ENCODE results near the gene EGR2. TPM values are rescaled to one million over a fixed set of nuclear protein-coding genes. Genes with fewer than 3 reads are reported as not detected.

EGR2 gene
- total RNA-seq = 16.9 to 21.9 TPM (median 20.0 TPM) in 3 replicates

DNA sequence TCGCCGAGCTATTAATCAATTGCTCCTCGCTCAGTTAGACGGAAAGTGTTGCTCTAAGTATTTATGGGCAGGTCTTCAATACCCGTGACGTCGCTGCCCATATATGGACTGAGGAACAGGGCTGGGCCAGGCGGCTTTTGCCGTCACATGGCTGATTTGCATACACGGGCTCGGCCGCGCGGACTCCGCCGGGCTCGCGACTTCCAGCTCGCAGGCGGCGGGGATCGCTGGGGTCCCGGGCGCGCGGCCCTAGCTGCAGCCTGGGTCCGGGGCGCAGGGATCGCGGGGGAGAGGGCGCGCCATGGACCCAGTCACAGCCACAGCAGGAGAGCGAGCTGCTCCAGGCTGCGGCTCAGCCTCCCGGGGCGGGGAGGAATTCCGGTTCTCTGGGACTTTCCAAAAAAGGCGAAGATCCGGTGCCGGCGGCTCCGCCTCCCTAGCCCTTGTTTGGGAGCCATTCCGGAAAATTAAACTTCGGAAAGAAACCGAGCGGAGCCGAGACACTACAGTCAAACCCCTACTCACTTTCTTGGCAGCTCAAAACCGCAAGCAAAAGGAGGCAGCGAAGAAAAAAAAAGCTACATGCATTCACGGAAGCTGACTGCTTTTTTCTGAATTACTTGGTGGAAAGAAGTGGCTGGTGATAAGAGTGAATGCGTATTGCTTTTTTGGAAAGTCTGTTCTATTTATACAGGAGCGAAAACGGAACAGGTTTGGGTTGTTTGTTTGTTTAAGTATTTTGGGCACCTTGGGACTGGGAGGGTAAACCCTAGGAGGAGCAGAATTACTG lies at the start of gene EGR2:
Gene EGR2, minus strand, starts transcription at position 36 of the 790 bp plus-strand sequence. CDS start 337 bp downstream, outside the sequence.
- H3K27me3 Mint-ChIP-seq (ENCODE audit: low read depth) = peaks cover 92% of the 10 kb centered on the region
- peaks cover 2% of the 10 kb centered on the region for H3K36me3 Mint-ChIP-seq

DNA sequence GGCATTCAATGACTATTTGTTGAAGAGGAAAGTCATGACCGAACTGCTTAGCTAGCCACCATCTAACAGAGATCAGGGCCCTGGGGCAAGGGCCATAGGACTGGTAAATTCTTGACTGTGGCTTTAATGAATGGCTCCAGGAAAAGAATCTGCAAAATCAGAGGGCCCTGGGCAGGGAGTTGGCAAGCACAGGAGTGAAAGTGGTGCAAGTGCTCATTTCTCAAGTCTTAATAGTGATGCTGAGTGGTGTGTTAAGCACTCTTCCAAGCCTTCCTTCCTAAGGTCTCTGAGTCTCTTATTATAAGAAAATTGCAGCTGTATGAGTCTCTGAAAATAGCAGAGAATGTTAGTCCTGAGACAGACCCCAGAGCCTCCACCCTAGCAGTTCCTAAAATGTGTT lies 46.3 kb upstream of the EGR2 start:
- TF ChIP-seq, protein P1, sequence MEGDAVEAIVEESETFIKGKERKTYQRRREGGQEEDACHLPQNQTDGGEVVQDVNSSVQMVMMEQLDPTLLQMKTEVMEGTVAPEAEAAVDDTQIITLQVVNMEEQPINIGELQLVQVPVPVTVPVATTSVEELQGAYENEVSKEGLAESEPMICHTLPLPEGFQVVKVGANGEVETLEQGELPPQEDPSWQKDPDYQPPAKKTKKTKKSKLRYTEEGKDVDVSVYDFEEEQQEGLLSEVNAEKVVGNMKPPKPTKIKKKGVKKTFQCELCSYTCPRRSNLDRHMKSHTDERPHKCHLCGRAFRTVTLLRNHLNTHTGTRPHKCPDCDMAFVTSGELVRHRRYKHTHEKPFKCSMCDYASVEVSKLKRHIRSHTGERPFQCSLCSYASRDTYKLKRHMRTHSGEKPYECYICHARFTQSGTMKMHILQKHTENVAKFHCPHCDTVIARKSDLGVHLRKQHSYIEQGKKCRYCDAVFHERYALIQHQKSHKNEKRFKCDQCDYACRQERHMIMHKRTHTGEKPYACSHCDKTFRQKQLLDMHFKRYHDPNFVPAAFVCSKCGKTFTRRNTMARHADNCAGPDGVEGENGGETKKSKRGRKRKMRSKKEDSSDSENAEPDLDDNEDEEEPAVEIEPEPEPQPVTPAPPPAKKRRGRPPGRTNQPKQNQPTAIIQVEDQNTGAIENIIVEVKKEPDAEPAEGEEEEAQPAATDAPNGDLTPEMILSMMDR (IDR thresholded peaks at IDR 0.05; ENCODE audit: unreplicated experiment) = no peak
- Mint-ChIP-seq H3K4me1 (peaks cover 4% of the 10 kb centered on the region), H3K9me3 (no peaks in the 10 kb centered on the region), H3K27ac (no peak overlapping the region), H3K27me3 (ENCODE audit: low read depth) (peaks cover 35% of the 10 kb centered on the region), H3K4me3 (no peak overlapping the region), H3K36me3 (no peaks in the 10 kb centered on the region)
- DNase-seq (ENCODE audit: low spot score in 2 of 2, unreplicated experiment in 2 of 2) = no peak

More for the DNA sequence above, at the start of gene EGR2:
- Mint-ChIP-seq H3K4me1 (peaks cover 33% of the 10 kb centered on the region), H3K27ac (peak within 1 kb of the TSS; percentile 95), H3K9me3 (no peaks in the 10 kb centered on the region), H3K4me3 (peak within 1 kb of the TSS; percentile 85)
- DNase-seq (ENCODE audit: low spot score in 2 of 2, unreplicated experiment in 2 of 2) = peak; percentile 81 to 92
- TF ChIP-seq, protein P1 (IDR thresholded peaks at IDR 0.05; ENCODE audit: unreplicated experiment) = no peak

DNA sequence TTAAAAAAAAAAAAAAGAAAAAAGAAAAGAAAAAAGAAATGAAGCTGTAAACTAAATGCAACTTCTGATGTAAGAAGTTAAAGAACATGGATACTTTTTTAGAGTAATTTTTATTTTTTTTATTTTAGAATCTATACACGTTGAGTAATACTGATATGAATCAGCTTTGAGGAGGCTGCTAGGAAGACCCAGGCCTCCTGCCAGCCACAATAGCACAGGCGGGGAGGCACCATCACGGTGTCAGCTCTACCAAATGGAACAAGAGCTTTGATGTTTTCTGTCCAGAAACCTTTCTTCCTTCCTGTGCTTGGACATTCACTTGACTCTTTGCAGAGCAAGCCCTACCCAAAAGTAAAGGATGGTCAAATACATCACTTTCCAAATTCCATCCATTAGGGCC lies 45.3 kb upstream of the EGR2 start:
- Mint-ChIP-seq H3K36me3 (no peaks in the 10 kb centered on the region), H3K27me3 (ENCODE audit: low read depth) (peaks cover 35% of the 10 kb centered on the region), H3K9me3 (no peaks in the 10 kb centered on the region), H3K4me3 (no peak overlapping the region), H3K4me1 (peaks cover 4% of the 10 kb centered on the region), H3K27ac (no peak overlapping the region)
- TF ChIP-seq, protein P1 (IDR thresholded peaks at IDR 0.05; ENCODE audit: unreplicated experiment) = no peak
- no peak for DNase-seq (ENCODE audit: low spot score in 2 of 2, unreplicated experiment in 2 of 2)

DNA sequence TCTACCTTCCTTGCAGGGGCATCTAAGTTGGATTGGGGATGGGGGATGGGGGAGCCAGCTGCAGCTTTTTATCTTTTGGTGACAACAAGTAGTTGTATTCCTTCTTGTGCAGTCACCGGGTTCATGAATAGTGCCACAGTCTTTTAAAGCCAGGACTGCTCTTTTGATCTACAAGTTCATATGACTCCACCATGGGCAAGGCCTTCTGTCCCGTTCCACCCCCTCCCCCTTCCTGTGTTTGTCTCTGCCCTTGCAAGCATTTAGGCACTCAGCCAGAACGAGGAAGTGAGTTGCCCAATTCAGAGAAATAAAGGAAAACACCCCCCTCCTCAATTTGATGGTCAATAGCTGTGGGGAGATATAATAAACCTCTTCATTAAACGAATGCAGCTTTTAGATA lies 44.8 kb upstream of the EGR2 start:
- H3K4me1 Mint-ChIP-seq = peaks cover 4% of the 10 kb centered on the region
- H3K4me3 Mint-ChIP-seq = no peak overlapping the region
- H3K27me3 Mint-ChIP-seq (ENCODE audit: low read depth) = peaks cover 35% of the 10 kb centered on the region
- H3K36me3 Mint-ChIP-seq = no peaks in the 10 kb centered on the region
- no peak overlapping the region for H3K27ac Mint-ChIP-seq
- TF ChIP-seq, protein P1 (IDR thresholded peaks at IDR 0.05; ENCODE audit: unreplicated experiment) = no peak
- H3K9me3 Mint-ChIP-seq = no peaks in the 10 kb centered on the region
- DNase-seq (ENCODE audit: low spot score in 2 of 2, unreplicated experiment in 2 of 2) = no peak

DNA sequence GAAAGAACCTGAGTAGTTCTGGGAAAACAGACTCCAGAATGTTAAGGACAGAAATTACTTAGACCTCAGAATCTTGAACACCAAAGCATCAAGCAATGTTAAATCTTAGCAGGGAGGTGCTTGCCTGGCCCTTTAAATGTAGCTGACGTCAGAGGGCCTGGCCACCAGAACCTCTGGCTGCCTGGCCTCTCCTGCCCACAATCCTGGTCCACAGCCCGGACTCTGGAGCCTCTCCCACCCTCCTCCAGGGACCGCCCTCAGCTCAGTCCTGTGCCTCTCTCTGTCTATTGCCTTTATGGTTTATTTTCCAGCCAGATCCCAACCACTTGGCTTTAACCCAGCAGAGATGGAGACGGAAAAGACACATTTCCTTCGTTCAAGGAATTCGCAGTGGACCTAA lies 42.2 kb upstream of the EGR2 start:
- no peaks in the 10 kb centered on the region for H3K9me3 Mint-ChIP-seq
- no peaks in the 10 kb centered on the region for H3K36me3 Mint-ChIP-seq
- DNase-seq (ENCODE audit: low spot score in 2 of 2, unreplicated experiment in 2 of 2) = no peak
- H3K27me3 Mint-ChIP-seq (ENCODE audit: low read depth) = peaks cover 44% of the 10 kb centered on the region
- no peak overlapping the region for H3K27ac Mint-ChIP-seq
- H3K4me1 Mint-ChIP-seq = peaks cover 4% of the 10 kb centered on the region
- TF ChIP-seq, protein P1 (IDR thresholded peaks at IDR 0.05; ENCODE audit: unreplicated experiment) = no peak
- no peak overlapping the region for H3K4me3 Mint-ChIP-seq
